NCI-H2107 treated with DMSO at 0.1 percent for 48 hours (cell line): ENCODE measurements around the gene MYO15A.

Experiments used
- DNase-seq: peaks from one replicate; lab custom pipeline; 2025; ENCODE audit not compliant: unreplicated experiment; lab: John Stamatoyannopoulos, UW

MYO15A gene

DNA sequence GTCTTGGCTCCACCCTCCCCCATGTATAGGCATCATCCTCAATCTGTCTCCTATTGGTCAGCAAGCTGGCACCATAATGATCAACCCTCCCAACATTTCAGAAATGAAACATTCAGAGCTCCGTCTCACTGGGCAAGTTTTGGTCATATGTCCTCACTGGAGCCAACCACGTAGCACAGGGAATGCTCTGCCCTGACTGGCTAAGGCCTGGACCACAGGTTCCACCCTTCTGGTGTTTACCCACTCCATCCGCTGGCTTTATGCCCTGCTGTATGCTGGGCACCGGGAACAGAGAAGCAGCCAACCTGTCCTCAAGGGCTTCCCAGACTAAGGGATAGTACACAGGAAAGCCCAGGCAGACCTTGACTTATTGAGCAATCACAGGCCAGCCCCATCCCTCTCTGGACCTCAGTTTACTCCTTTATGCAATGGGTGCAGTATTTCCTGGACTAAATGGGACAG, 20.5 kb downstream of the MYO15A start:
- no peak for DNase-seq

- no peak for DNase-seq
Measured at GRCh38 chr17:18132711-18133110, 24.2 kb downstream of the MYO15A start.

- DNase-seq, result no peak
Measured at GRCh38 chr17:18136357-18136756, 27.8 kb downstream of the MYO15A start.

DNA sequence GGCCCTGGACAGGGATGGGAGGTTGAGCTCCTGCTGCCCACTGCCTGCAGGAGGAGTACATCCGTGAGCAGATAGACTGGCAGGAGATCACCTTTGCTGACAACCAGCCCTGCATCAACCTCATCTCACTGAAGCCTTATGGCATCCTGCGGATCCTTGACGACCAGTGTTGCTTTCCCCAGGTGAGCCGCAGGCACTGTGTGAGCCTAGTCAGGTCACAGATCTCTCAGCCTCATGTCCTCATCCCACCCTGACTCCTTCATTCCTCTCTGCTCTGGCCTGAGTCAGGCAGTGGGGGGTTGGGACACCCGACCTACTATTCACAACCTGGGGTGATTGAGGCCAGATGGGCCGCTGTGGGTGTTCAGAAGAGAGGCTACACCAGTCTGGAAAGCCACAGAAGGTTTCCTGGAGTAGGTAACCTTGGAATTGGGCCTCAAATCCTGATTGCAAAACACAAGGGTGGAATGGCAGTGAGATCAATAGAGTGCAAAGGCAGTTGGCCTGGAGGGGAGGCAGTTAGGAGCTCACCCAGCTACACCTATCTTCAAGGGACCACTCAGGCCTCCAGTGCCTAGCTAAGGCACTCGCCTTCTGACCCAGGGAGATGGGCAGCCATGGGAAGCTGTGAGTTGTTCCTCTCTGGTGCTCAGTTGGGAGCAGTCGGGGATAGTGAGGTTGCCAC, 29.7 kb downstream of the MYO15A start:
- no peak for DNase-seq

DNA sequence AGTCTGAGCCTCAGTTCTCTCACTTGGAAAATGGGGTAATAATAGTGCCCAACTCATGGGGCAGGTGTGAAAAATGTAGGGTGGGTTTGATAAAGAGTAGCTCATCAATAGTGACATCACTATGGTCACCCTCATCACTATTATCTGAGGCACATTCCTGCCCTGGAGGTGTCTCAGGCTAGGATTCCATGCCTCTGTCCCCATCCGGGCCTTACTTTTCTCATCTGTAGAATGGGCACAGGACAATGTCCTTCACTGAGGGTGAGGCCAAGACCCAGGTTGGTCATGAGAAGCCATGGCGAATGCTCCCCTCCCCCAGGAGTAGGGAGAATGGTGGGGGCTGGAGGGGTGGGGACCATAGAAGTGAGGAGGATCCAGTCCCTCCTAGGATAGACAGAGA, 30.5 kb downstream of the MYO15A start:
- DNase-seq, result no peak

- DNase-seq, result no peak
Measured at GRCh38 chr17:18139498-18139897, 30.9 kb downstream of the MYO15A start.

DNA sequence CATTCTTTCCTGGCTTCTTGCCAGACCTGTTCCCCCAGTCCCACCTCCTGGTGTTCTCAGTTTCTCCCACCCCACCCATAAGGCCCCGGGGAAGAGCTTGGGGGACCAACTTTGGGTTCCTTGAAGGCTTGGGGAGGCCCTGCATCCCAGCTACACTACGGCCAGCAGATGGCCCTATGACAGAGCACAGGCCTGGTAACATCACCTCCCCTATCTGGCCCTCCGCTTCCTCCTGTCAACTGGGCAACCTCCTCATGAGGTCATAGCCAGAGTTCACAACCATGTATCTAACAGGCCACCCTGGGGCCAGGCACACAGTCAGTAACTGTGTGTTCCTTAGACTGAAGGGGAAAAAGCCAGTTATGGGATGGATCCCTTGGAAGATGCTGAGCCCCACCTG, 31.4 kb downstream of the MYO15A start:
- DNase-seq, result no peak

DNA sequence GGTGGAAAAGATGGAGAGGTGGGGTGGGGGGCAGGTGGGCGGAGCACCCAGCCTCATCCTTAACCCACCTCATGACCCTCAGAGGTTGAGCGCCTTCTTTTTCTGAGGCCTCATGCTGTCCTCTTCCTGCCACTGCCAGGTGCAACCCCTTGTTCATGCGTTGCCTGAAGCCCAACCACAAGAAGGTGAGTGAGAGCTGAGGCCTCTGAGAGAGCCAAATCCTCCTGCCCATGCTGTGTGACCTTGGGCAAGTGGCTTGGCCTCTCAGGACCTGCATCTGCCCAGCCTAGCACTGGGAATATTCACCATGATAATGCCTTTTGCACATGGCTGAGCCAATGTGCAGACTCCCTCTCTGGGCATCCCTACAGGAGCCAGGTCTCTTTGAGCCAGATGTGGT, 32.1 kb downstream of the MYO15A start:
- DNase-seq, result no peak

DNA sequence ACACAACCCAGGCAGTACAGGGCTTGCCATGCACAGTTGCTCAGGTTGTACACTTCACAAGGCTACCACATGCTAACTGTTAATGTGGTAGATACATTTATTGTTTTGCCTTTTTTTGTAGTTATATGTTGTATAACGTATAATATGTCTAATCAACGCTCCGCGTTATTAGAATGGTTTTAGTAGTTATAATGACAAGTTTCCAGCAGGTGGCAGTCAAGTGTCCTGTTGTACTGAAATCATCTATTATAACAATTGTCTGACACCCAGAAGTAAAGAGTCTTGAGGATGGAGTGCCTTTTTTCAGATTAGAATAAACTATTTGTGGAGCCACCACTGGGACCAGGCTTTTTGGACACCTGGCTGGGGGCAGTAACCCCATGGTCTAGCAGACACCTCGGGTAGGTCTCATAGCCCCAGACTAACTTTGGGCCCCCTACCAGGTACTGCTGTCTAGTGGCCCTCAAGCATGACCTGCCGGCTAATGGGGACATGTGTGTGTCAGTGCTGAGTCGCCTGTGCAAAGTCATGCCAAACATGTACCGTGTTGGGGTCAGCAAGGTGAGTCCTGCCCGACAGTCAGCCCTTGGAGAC, 32.8 kb downstream of the MYO15A start:
- peak; percentile 19 for DNase-seq

- DNase-seq, result no peak
Measured at GRCh38 chr17:18142417-18142816, 33.9 kb downstream of the MYO15A start.

GRCh38 chr17:18143044-18143936, 34.7 kb downstream of the MYO15A start:
- DNase-seq, result no peak

GRCh38 chr17:18144261-18144660, 35.7 kb downstream of the MYO15A start:
- DNase-seq, result no peak

- DNase-seq, result no peak
Measured at GRCh38 chr17:18144855-18145254, 36.3 kb downstream of the MYO15A start.

DNA sequence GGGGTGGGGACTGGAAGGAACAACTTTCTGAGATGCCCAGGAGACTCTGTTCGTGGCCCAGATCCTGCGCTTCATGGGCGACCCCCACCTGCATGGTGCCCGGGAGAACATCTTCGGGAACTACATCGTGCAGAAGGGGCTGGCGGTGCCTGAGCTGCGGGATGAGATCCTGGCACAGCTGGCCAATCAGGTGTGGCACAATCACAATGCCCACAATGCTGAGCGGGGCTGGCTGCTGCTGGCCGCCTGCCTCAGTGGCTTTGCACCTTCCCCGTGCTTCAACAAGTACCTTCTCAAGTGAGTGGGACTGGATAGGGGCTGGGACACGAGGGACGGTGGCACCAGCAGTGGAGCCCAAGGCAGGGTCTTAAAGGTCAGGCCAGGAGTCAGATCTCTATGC, 37.3 kb downstream of the MYO15A start:
- DNase-seq, result no peak

- no peak for DNase-seq
Measured at GRCh38 chr17:18146259-18146658, 37.7 kb downstream of the MYO15A start.

GRCh38 chr17:18146980-18147379, 38.4 kb downstream of the MYO15A start:
- no peak for DNase-seq

DNA sequence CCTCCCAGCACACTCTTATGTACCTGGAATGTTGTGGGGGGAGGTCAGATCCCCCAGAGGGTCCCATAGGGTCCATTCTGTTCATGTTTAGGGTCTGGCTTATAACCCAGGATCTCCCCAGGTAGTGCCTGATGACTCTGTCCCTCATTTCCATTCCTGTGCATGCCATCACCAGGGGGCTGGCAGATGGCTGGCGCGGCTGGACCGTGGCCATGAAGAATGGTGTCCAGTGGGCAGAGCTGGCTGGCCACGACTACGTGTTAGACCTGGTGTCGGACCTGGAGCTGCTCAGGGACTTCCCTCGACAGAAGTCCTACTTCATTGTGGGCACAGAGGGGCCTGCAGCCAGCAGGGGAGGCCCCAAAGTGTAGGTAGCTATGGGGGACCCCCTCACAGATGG, 40.0 kb downstream of the MYO15A start:
- DNase-seq, result no peak

- no peak for DNase-seq
Measured at GRCh38 chr17:18151290-18151689, 42.7 kb downstream of the MYO15A start.

- DNase-seq, result no peak
Measured at GRCh38 chr17:18155179-18155578, 46.6 kb downstream of the MYO15A start.

GRCh38 chr17:18156171-18156975, 47.8 kb downstream of the MYO15A start:
- DNase-seq, result no peak

DNA sequence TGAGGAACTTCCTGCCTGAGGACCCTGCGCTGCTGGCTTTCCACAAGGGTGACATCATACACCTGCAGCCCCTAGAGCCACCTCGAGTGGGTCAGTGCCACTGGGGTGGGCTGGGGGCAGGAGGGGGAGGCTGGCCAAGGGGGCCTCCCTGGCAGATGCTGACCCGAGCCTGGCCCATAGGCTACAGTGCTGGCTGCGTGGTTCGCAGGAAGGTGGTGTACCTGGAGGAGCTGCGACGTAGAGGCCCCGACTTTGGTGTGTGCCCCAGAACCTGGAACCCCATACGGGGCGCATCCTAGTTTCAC, 48.4 kb downstream of the MYO15A start:
- no peak for DNase-seq
